ENCODE measurements around the gene FGF18. TPM values are rescaled to one million over a fixed set of nuclear protein-coding genes. Genes with fewer than 3 reads are reported as not detected.

FGF18 gene
- total and polyA plus RNA-seq, 7 donors = 0.14 to 0.66 (median 0.28) TPM

- no peaks in the 10 kb centered on the region for H3K4me1 ChIP-seq
- no peak for ATAC-seq
- no peak overlapping the region for H3K27ac ChIP-seq
- no peaks in the 10 kb centered on the region for H3K36me3 ChIP-seq (ENCODE audit: insufficient read depth in 1 of 2, low read depth in 1 of 2)
- H3K27me3 ChIP-seq (ENCODE audit: insufficient read depth in 3 of 3, low read length in 2 of 3) = no peaks in the 10 kb centered on the region
- TF ChIP-seq CTCF (IDR thresholded peaks at IDR 0.05) = no peak
- intact Hi-C loops (cut with DNase I) = no loop called here
- 58 to 69% (median 60%) methylated on average over 7 of the region's 7 CpGs for WGBS, 3 donors
- H3K4me3 ChIP-seq = no peak overlapping the region
- DNase-seq = no peak
- no peaks in the 10 kb centered on the region for H3K9me3 ChIP-seq
Measured at GRCh38 chr5:171505473-171506043, 86.1 kb downstream of the FGF18 start.

GRCh38 chr5:171506951-171507350 lies 87.5 kb downstream of the FGF18 start:
- Histone ChIP-seq H3K4me1 (no peaks in the 10 kb centered on the region), H3K27ac (no peak overlapping the region), H3K27me3 (ENCODE audit: insufficient read depth in 3 of 3, low read length in 2 of 3) (peaks cover 0 to 4% (median 0%) of the 10 kb centered on the region in 3 donors), H3K36me3 (ENCODE audit: insufficient read depth in 1 of 2, low read depth in 1 of 2) (no peaks in the 10 kb centered on the region), H3K4me3 (no peak overlapping the region), H3K9me3 (no peaks in the 10 kb centered on the region)
- 46 to 68% (median 50%) methylated on average over 3 of the region's 3 CpGs for WGBS, 3 donors
- TF ChIP-seq CTCF (IDR thresholded peaks at IDR 0.05) = no peak
- intact Hi-C loops (cut with DNase I) = no loop called here
- DNase-seq (no peak), ATAC-seq (no peak)

Other genes with a start within 250 kb of the FGF18 start
- not detected for gene TLX3, start 110.4 kb upstream of the FGF18 start, total RNA-seq
- not detected for gene TLX3, start 110.4 kb upstream of the FGF18 start, polyA plus RNA-seq
- gene NPM1, start 31.8 kb upstream of the FGF18 start, total RNA-seq = 100 to 1,000 TPM; 452 to 635 (median 472) TPM
- 1,000 to 10,000 TPM; 1,339 to 2,554 (median 1,854) TPM for gene NPM1, start 31.8 kb upstream of the FGF18 start, polyA plus RNA-seq

Measured in psoas muscle (tissue), 8 donors.